ENCODE measurements around the gene BLOC1S1. TPM values are rescaled to one million over a fixed set of nuclear protein-coding genes. Genes with fewer than 3 reads are reported as not detected.

BLOC1S1 gene
- total RNA-seq, 2 experiments from 2014 or later = 139 to 152 TPM

- intact Hi-C loops (cut with micrococcal nuclease; ENCODE audit: unreplicated experiment) = loop anchor here (1.0 kb wide), 1 partner anchor 62 kb away; no protein-coding TSS in a partner anchor
- CTCF ChIA-PET (ENCODE audit: unreplicated experiment) = interaction anchor here (1.0 to 1.1 kb wide), 2 partner anchors 16 to 48 kb away, joined by 3 read pairs; no protein-coding TSS in a partner anchor
- BruUV-seq (replicated peaks) = no TSS peak
- no peaks in the 10 kb centered on the region for H3K9me3 ChIP-seq (ENCODE audit: low read length)
- no peak for DNase-seq (ENCODE audit: low spot score)
- H3K79me2 ChIP-seq (ENCODE audit: insufficient read depth, low read depth, low read length) = peaks cover 16% of the 10 kb centered on the region; the same call in 1 of the 2 replicates
- peaks cover 26% of the 10 kb centered on the region for H3K4me1 ChIP-seq (ENCODE audit: insufficient read depth, low read length, poor library complexity, severe bottlenecking)
- TF ChIP-seq CTCF (conservative IDR thresholded peaks at IDR 0.05; ENCODE audit: low read length) = peak; percentile 44; the same call in 1 of the 2 replicates
- TF ChIP-seq EZH2phosphoT487 (IDR thresholded peaks at IDR 0.05; ENCODE audit: borderline replicate concordance, low read depth, low read length) = no peak
- no peak overlapping the region for H3K4me3 ChIP-seq (ENCODE audit: low read depth, low read length, poor library complexity, severe bottlenecking)
- no peaks in the 10 kb centered on the region for H4K20me1 ChIP-seq (ENCODE audit: insufficient read depth, low read length)
- H3K4me2 ChIP-seq (ENCODE audit: low read length) = no peak overlapping the region
- POLR2A ChIA-PET = no interaction called here
- H2AFZ ChIP-seq (ENCODE audit: low read length) = no peak overlapping the region
- H3K36me3 ChIP-seq (ENCODE audit: insufficient read depth, low read length) = peaks cover 64% of the 10 kb centered on the region
- H3K9me2 ChIP-seq (ENCODE audit: insufficient read depth, low read length) = no peaks in the 10 kb centered on the region
- H3K27ac ChIP-seq (ENCODE audit: low read depth, low read length, poor library complexity, severe bottlenecking) = no peak overlapping the region
Observed at GRCh38 chr12:55720894-55721444, 5.1 kb downstream of the BLOC1S1 start.

- H3K36me3 ChIP-seq (ENCODE audit: insufficient read depth, low read length) = peaks cover 68% of the 10 kb centered on the region
- no peaks in the 10 kb centered on the region for H3K9me2 ChIP-seq (ENCODE audit: insufficient read depth, low read length)
- ChIA-PET CTCF (ENCODE audit: unreplicated experiment) (interaction anchor here (1.0 to 1.1 kb wide), 2 partner anchors 16 to 49 kb away, joined by 3 read pairs; no protein-coding TSS in a partner anchor), POLR2A (no interaction called here)
- H3K79me2 ChIP-seq (ENCODE audit: insufficient read depth, low read depth, low read length) = peaks cover 14% of the 10 kb centered on the region; the same call in 1 of the 2 replicates
- H3K27ac ChIP-seq (ENCODE audit: low read depth, low read length, poor library complexity, severe bottlenecking) = no peak overlapping the region
- TF ChIP-seq EZH2phosphoT487 (IDR thresholded peaks at IDR 0.05; ENCODE audit: borderline replicate concordance, low read depth, low read length) (no peak), CTCF (conservative IDR thresholded peaks at IDR 0.05; ENCODE audit: low read length) (no peak)
- H3K4me2 ChIP-seq (ENCODE audit: low read length) = no peak overlapping the region
- H2AFZ ChIP-seq (ENCODE audit: low read length) = no peak overlapping the region
- no TSS peak for BruUV-seq (replicated peaks)
- H3K9me3 ChIP-seq (ENCODE audit: low read length) = no peaks in the 10 kb centered on the region
- intact Hi-C loops (cut with micrococcal nuclease; ENCODE audit: unreplicated experiment) = loop anchor here (1.0 kb wide), 1 partner anchor 62 kb away; no protein-coding TSS in a partner anchor
- no peaks in the 10 kb centered on the region for H4K20me1 ChIP-seq (ENCODE audit: insufficient read depth, low read length)
- peaks cover 26% of the 10 kb centered on the region for H3K4me1 ChIP-seq (ENCODE audit: insufficient read depth, low read length, poor library complexity, severe bottlenecking)
- DNase-seq (ENCODE audit: low spot score) = no peak
- no peak overlapping the region for H3K4me3 ChIP-seq (ENCODE audit: low read depth, low read length, poor library complexity, severe bottlenecking)
Observed at GRCh38 chr12:55721601-55722213, 5.9 kb downstream of the BLOC1S1 start.

GRCh38 chr12:55722948-55723347, 7.1 kb downstream of the BLOC1S1 start:
- intact Hi-C loops (cut with micrococcal nuclease; ENCODE audit: unreplicated experiment) = no loop called here
- ChIA-PET CTCF (ENCODE audit: unreplicated experiment) (interaction anchor here (0.7 kb wide), 1 partner anchor 15 kb away, joined by 3 read pairs; no protein-coding TSS in a partner anchor), POLR2A (no interaction called here)
- TF ChIP-seq CTCF (conservative IDR thresholded peaks at IDR 0.05; ENCODE audit: low read length) (no peak), EZH2phosphoT487 (IDR thresholded peaks at IDR 0.05; ENCODE audit: borderline replicate concordance, low read depth, low read length) (no peak)
- Histone ChIP-seq H3K4me2 (ENCODE audit: low read length) (no peak overlapping the region), H3K4me3 (ENCODE audit: low read depth, low read length, poor library complexity, severe bottlenecking) (no peak overlapping the region), H3K9me3 (ENCODE audit: low read length) (no peaks in the 10 kb centered on the region), H3K79me2 (ENCODE audit: insufficient read depth, low read depth, low read length) (peaks cover 7% of the 10 kb centered on the region; the same call in 1 of the 2 replicates), H2AFZ (ENCODE audit: low read length) (no peak overlapping the region), H3K9me2 (ENCODE audit: insufficient read depth, low read length) (no peaks in the 10 kb centered on the region), H3K36me3 (ENCODE audit: insufficient read depth, low read length) (peaks cover 74% of the 10 kb centered on the region), H4K20me1 (ENCODE audit: insufficient read depth, low read length) (no peaks in the 10 kb centered on the region), H3K27ac (ENCODE audit: low read depth, low read length, poor library complexity, severe bottlenecking) (no peak overlapping the region), H3K4me1 (ENCODE audit: insufficient read depth, low read length, poor library complexity, severe bottlenecking) (peaks cover 26% of the 10 kb centered on the region)
- BruUV-seq (replicated peaks) = no TSS peak
- DNase-seq (ENCODE audit: low spot score) = no peak

All from OCI-LY7 (cell line).